ENCODE results near the gene CHML.

CHML gene

GRCh38 chr1:241608379-241609033, 31.7 kb downstream of the CHML start (continued):
- TF ChIP-seq ZNF148 (tag by site-specific recombination; IDR thresholded peaks at IDR 0.05; ENCODE audit: borderline replicate concordance) (no peak), ZNF211 (tag by site-specific recombination; IDR thresholded peaks at IDR 0.05; ENCODE audit: low read depth) (no peak), ZNF19 (tag by site-specific recombination; IDR thresholded peaks at IDR 0.05; ENCODE audit: low read depth) (no peak), ZSCAN18 (tag by site-specific recombination; IDR thresholded peaks at IDR 0.05) (no peak)

GRCh38 chr1:241607497-241607896, 32.7 kb downstream of the CHML start:
- Histone ChIP-seq H3K9me3 (ENCODE audit: control insufficient read depth, insufficient read depth, low read depth, low read length) (no peaks in the 10 kb centered on the region), H3K27ac (ENCODE audit: extremely low read depth, low read depth, low read length) (no peak overlapping the region), H3K4me1 (ENCODE audit: control insufficient read depth, insufficient read depth, low read length) (no peaks in the 10 kb centered on the region), H3K36me3 (ENCODE audit: control insufficient read depth in 2 of 2, insufficient read depth in 1 of 2, low read length in 2 of 2) (no peaks in the 10 kb centered on the region), H3K4me3 (ENCODE audit: low read depth, low read length) (no peak overlapping the region)
- CTCF ChIA-PET: no interaction called here
- POLR2A ChIA-PET: no interaction called here
- no peak for TF ChIP-seq ZNF704 (tag by site-specific recombination; IDR thresholded peaks at IDR 0.05)
- peak; percentile 84 for TF ChIP-seq ZNF366 (tag by site-specific recombination; conservative IDR thresholded peaks at IDR 0.05)
- peak; percentile 92 for TF ChIP-seq PRDM1 (tag by site-specific recombination; IDR thresholded peaks at IDR 0.05)
- no peak for TF ChIP-seq GLIS2 (tag by site-specific recombination; IDR thresholded peaks at IDR 0.05)
- TF ChIP-seq HOXC10 (CRISPR knock-in tag; IDR thresholded peaks at IDR 0.05): no peak
- TF ChIP-seq ZNF596 (tag by site-specific recombination; IDR thresholded peaks at IDR 0.05): no peak

- CTCF ChIA-PET: no interaction called here
- H3K27ac ChIP-seq (ENCODE audit: extremely low read depth, low read depth, low read length): no peak overlapping the region
- TF ChIP-seq ZNF518A (tag by site-specific recombination; conservative IDR thresholded peaks at IDR 0.05; ENCODE audit: low read depth): peak; percentile 41; the same call in 1 of the 2 replicates
- TF ChIP-seq ZNF843 (tag by site-specific recombination; IDR thresholded peaks at IDR 0.05): no peak
- 0 out of 2 replicates have a peak, but pooled peaks have one; percentile 10 for TF ChIP-seq ZNF555 (tag by site-specific recombination; conservative IDR thresholded peaks at IDR 0.05)
- TF ChIP-seq ZNF155 (tag by site-specific recombination; IDR thresholded peaks at IDR 0.05): no peak
- TF ChIP-seq ZNF600 (tag by site-specific recombination; IDR thresholded peaks at IDR 0.05): no peak
- no peak for TF ChIP-seq ZNF514 (tag by site-specific recombination; IDR thresholded peaks at IDR 0.05)
- no peak for TF ChIP-seq ZNF354C (tag by site-specific recombination; IDR thresholded peaks at IDR 0.05; ENCODE audit: borderline replicate concordance, low read depth)
- no peak for TF ChIP-seq ZNF112 (tag by site-specific recombination; IDR thresholded peaks at IDR 0.05)
- peak; percentile 48; the same call in 1 of the 2 replicates for TF ChIP-seq ZNF394 (tag by site-specific recombination; IDR thresholded peaks at IDR 0.05; ENCODE audit: borderline replicate concordance)
- no peak for TF ChIP-seq ZNF223 (tag by site-specific recombination; IDR thresholded peaks at IDR 0.05)
- TF ChIP-seq ZNF792 (tag by site-specific recombination; IDR thresholded peaks at IDR 0.05): no peak
- peak; percentile 39 for TF ChIP-seq ZNF426 (tag by site-specific recombination; IDR thresholded peaks at IDR 0.05)
- TF ChIP-seq HOXC10 (CRISPR knock-in tag; IDR thresholded peaks at IDR 0.05): no peak
- POLR2A ChIA-PET: no interaction called here
- no peaks in the 10 kb centered on the region for H3K36me3 ChIP-seq (ENCODE audit: control insufficient read depth in 2 of 2, insufficient read depth in 1 of 2, low read length in 2 of 2)
- no peaks in the 10 kb centered on the region for H3K9me3 ChIP-seq (ENCODE audit: control insufficient read depth, insufficient read depth, low read depth, low read length)
- H3K4me1 ChIP-seq (ENCODE audit: control insufficient read depth, insufficient read depth, low read length): no peaks in the 10 kb centered on the region
- H3K4me3 ChIP-seq (ENCODE audit: low read depth, low read length): no peak overlapping the region
Measured at GRCh38 chr1:241606544-241606943, 33.6 kb downstream of the CHML start.

All from HEK293 (cell line).